Heart left ventricle (tissue), 16 donors: ENCODE results near the gene LCLAT1. TPM values are rescaled to one million over a fixed set of nuclear protein-coding genes. Genes with fewer than 3 reads are reported as not detected.

Experiments
- ATAC-seq, 4 donors: fragments of 200-7000 bp; cut with Tn5 transposase; one replicate each; pipeline ENCODE4 v1.9.1; 2020 to 2022; ENCODE audit warnings: moderate library complexity in 4 of 4, mild to moderate bottlenecking in 3 of 4, moderate number of reproducible peaks in 1 of 4
- DNase-seq, 5 donors: peaks; one replicate each; pipeline ENCODE4 v3.0.0-alpha.2; 2020
- H3K27ac ChIP-seq, 12 donors: fragments of 200-600 bp; sonication (generic) in 4 of 12; one replicate each; pipeline versions ENCODE4 v1.5.0 to v1.8.0; 2016 to 2022; ENCODE audit warnings: mild to moderate bottlenecking in 2 of 12
- H3K27me3 ChIP-seq, 9 donors: fragments of 200-600 bp; sonication (generic) in 2 of 9; one replicate each; pipeline versions ENCODE4 v1.5.1 to v1.8.0; 2016 to 2022; ENCODE audit warnings: mild to moderate bottlenecking in 3 of 9
- H3K36me3 ChIP-seq, 9 donors: fragments of 200-600 bp; sonication (generic) in 2 of 9; one replicate each; pipeline versions ENCODE4 v1.5.0 to v1.8.0; 2018 to 2022; ENCODE audit warnings: mild to moderate bottlenecking in 2 of 9
- H3K4me1 ChIP-seq, 12 donors: fragments of 200-600 bp; sonication (generic) in 4 of 12; one replicate each; pipeline versions ENCODE4 v1.5.0 to v1.8.0; 2016 to 2022; ENCODE audit warnings: mild to moderate bottlenecking in 3 of 12
- H3K4me3 ChIP-seq, 12 donors: fragments of 200-600 bp; sonication (generic) in 4 of 12; one replicate each; pipeline versions ENCODE4 v1.5.0 to v1.8.0; 2017 to 2022; ENCODE audit warnings: mild to moderate bottlenecking in 9 of 12, moderate library complexity in 4 of 12
- H3K9me3 ChIP-seq, 12 donors: fragments of 200-600 bp; sonication (generic) in 4 of 12; one replicate each; pipeline versions ENCODE4 v1.5.0 to v1.8.0; 2016 to 2022; ENCODE audit warnings: mild to moderate bottlenecking in 1 of 12
- CTCF ChIP-seq, 12 donors: fragments of 200-600 bp; sonication (generic) in 4 of 12; IDR thresholded peaks; one replicate each; pipeline versions ENCODE4 v1.5.0 to v1.8.0; 2018 to 2022; ENCODE audit warnings: antibody characterized with exemption in 12 of 12, mild to moderate bottlenecking in 5 of 12
- POLR2A ChIP-seq, 2 donors: fragments of 450-650 bp; IDR thresholded peaks; one replicate each; pipeline ENCODE4 v1.6.1; 2017; ENCODE audit warnings: antibody characterized with exemption in 2 of 2, mild to moderate bottlenecking in 2 of 2, moderate library complexity in 2 of 2
- WGBS, 4 donors: extraction: QIAGEN DNeasy Blood & Tissue Kit in 2 of 4; methylation state at CpG; one replicate each; pipeline versions ENCODE4 v1.1.5 to v1.1.7; 2013 to 2018; 5-methylcytosine and 5-hydroxymethylcytosine counted together
- intact Hi-C, 10 donors: fragments of 100-400 bp; cut with DNase I; formaldehyde crosslinking; loops; one replicate each; pipeline versions ENCODE4 v1.11.1 to v1.14.2; 2022
- polyA plus RNA-seq, 2 donors: library from polyadenylated mRNA; stranded (reverse); fragments of 200-250 nt; gene quantifications; one replicate each; pipeline ENCODE4 v1.2.3, GENCODE V29; 2013
- total RNA-seq, 9 donors: library from RNA; depleted of rRNA in 2 of 9; stranded (reverse); fragments of >200 nt in 2 of 9; fragmentation: NEBNext Ultra II Directional in 3 of 9; extraction: Animal tissue kit (Norgen Biotek cat#: 25700) in 3 of 9; gene quantifications; one replicate each; pipeline versions ENCODE4 v1.1.0 to v1.2.4, GENCODE V29; 2016 to 2023
- donor health status: ischemic (EF 13 %, LVEDD 7.1; RV severe dilation, severe dysfunction).
- donor health status: healthy with polysubstance abuse.
- donor health status: DM: no; HTN: yes; CAD: no.
- donor health status: DM: no; HTN: no; CAD: no.
- donor health status: ischemic (EF 25% LVEDD 6.9; RV normal size, moderate dysfunction).
- donor health status: ischemic (EF 25% LVEDD 5.7; RV mildly dilated, moderate dysfunction).
- donor health status: healthy.
- donor health status: DM: yes; HTN: yes; CAD: no.
- donor health status: ischemic (EF 35%, LVEDD 5.7; RV mildly dilated, moderate dysfunction).
- donor health status: nonischemic (EF 11% LVEDD 7.7; RV severe dilation, severe dysfunction).
- donor health status: DM: yes; HTN: yes; CAD: no.
- donor health status: PGD.
- donor health status: ischemic (EF 29% LVEDD 5.4; RV normal size, mild dysfunction).
- donor health status: nonischemic (EF 23%, LVEDD 6.1; RV moderate dilation, normal function).

LCLAT1 gene
- total and polyA plus RNA-seq, 11 donors, result 9.8 to 70.2 (median 43.8) TPM

- 17 to 38% (median 30%) methylated on average over 1 of the region's 1 CpG for WGBS, 4 donors
- Histone ChIP-seq H3K9me3 (no peaks in the 10 kb centered on the region), H3K36me3 (no peaks in the 10 kb centered on the region), H3K27me3 (no peaks in the 10 kb centered on the region), H3K4me1 (peaks cover 0 to 41% (median 27%) of the 10 kb centered on the region in 12 donors), H3K4me3 (no peak overlapping the region), H3K27ac (peak overlapping the region; percentile 36 to 88 (median 70))
- TF ChIP-seq CTCF (IDR thresholded peaks at IDR 0.05), result no peak
- no peak for TF ChIP-seq POLR2A (IDR thresholded peaks at IDR 0.05)
- DNase-seq (no peak), ATAC-seq (peak; percentile 26 to 70 (median 42))
- intact Hi-C loops, result loop anchor here in 1 of 10 donors (5.0 kb wide), 1 partner anchor 100 kb away; no protein-coding TSS in a partner anchor
These were observed 10.1 kb upstream of the LCLAT1 start for GRCh38 chr2:30436859-30437435.

DNA sequence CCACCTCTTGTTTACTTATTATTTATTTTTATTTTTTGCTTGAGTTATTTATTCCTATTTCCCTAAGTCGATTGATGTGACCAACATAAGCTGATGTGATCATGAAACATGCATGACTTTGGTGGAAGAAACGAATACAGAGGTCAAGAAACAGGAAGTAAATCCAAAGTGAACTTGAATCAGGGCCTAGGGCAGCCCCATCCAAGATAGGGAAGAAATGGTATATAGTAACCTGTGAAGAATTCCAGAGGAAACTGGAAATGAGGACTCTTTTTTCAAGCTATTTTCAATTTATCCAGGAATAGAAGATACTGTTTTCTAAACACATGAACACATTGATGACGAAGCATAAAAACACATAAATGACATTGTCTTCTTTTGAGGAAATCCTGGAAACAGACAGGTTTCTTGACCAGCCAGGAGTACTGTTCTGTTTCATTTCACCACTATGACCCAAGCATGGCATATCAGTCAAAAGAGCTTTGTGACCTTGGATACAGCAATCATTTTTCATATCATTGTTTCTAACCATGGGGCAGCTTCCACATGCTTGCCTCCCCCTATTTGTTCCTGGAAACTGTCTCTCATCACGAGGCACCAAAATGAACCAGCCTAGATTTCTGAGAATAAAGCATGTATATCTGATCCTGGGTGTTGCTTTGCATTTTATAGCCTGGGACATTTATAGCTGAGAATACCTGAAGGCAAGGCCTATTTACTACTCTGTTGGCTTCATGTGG is 9.1 kb upstream of the LCLAT1 start:
- DNase-seq (peak in 1 of 5 donors; percentile 38), ATAC-seq (peak; percentile 83 to 88 (median 85))
- no peaks in the 10 kb centered on the region for H3K9me3 ChIP-seq
- TF ChIP-seq POLR2A (IDR thresholded peaks at IDR 0.05), result no peak
- TF ChIP-seq CTCF (IDR thresholded peaks at IDR 0.05), result no peak
- no peak overlapping the region for H3K4me3 ChIP-seq
- no peaks in the 10 kb centered on the region for H3K36me3 ChIP-seq
- no peaks in the 10 kb centered on the region for H3K27me3 ChIP-seq
- WGBS, 4 donors, result 44 to 58% (median 47%) methylated on average over 4 of the region's 4 CpGs
- peaks cover 0 to 41% (median 26%) of the 10 kb centered on the region in 12 donors for H3K4me1 ChIP-seq
- intact Hi-C loops, result loop anchor here in 1 of 10 donors (5.0 kb wide), 1 partner anchor 101 kb away; no protein-coding TSS in a partner anchor
- H3K27ac ChIP-seq, result peak overlapping the region; percentile 45 to 88 (median 70)

DNA sequence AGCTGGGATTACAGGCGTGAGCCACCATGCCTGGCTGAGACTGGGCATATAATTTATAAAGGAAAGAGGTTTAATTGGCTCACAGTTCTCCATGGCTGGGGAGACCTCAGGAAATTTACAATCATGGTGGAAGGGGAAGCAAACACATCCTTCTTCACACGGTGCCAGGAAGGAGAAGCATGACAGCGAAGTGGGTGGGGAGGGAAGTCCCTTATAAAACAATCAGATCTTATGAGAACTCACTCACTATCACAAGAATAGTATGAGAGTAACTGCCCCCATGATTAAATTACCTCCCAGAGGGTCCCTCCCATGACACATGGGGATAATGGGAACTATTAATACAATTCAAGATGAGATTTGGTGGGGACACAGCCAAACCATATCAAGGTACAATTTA is 7.8 kb upstream of the LCLAT1 start:
- H3K27ac ChIP-seq, result peak overlapping the region in 7 of 12 donors; percentile 6 to 88 (median 81)
- DNase-seq (no peak), ATAC-seq (no peak)
- H3K9me3 ChIP-seq, result no peaks in the 10 kb centered on the region
- no peak for TF ChIP-seq POLR2A (IDR thresholded peaks at IDR 0.05)
- TF ChIP-seq CTCF (IDR thresholded peaks at IDR 0.05), result no peak
- 67 to 80% (median 73%) methylated on average over 3 of the region's 3 CpGs for WGBS, 4 donors
- no peaks in the 10 kb centered on the region for H3K36me3 ChIP-seq
- intact Hi-C loops, result loop anchor here in 1 of 10 donors (5.0 kb wide), 1 partner anchor 102 kb away; no protein-coding TSS in a partner anchor
- no peaks in the 10 kb centered on the region for H3K27me3 ChIP-seq
- H3K4me1 ChIP-seq, result peaks cover 0 to 31% (median 24%) of the 10 kb centered on the region in 12 donors
- no peak overlapping the region for H3K4me3 ChIP-seq

GRCh38 chr2:30439879-30440278 is 7.2 kb upstream of the LCLAT1 start:
- WGBS, 4 donors, result 95 to 98% (median 96%) methylated on average over 5 of the region's 5 CpGs
- peaks cover 0 to 31% (median 23%) of the 10 kb centered on the region in 12 donors for H3K4me1 ChIP-seq
- DNase-seq, result no peak
- no peak overlapping the region for H3K4me3 ChIP-seq
- TF ChIP-seq CTCF (IDR thresholded peaks at IDR 0.05), result no peak
- no peak for TF ChIP-seq POLR2A (IDR thresholded peaks at IDR 0.05)
- H3K27ac ChIP-seq, result peak overlapping the region in 1 of 12 donors; percentile 88
- H3K27me3 ChIP-seq, result no peaks in the 10 kb centered on the region
- ATAC-seq, result no peak
- no peaks in the 10 kb centered on the region for H3K36me3 ChIP-seq
- intact Hi-C loops, result loop anchor here in 7 of 10 donors (5.0 to 10.0 kb wide), 5 partner anchors 85 to 265 kb away; partner anchors contain the start of gene LBH (in 4 of the 7)
- no peaks in the 10 kb centered on the region for H3K9me3 ChIP-seq
